SKM-1 (cell line): ENCODE data around the gene NES.

Experiments used
- DNase-seq: peaks from one replicate; lab custom pipeline; 2025; ENCODE audit not compliant: unreplicated experiment; lab: John Stamatoyannopoulos, UW

NES gene

GRCh38 chr1:156704166-156704711 is 27.0 kb upstream of the NES start:
- DNase-seq = no peak

- no peak for DNase-seq
These were observed 26.5 kb upstream of the NES start for GRCh38 chr1:156703741-156704140.

- DNase-seq = no peak
These were observed 26.1 kb upstream of the NES start for GRCh38 chr1:156703336-156703735.

GRCh38 chr1:156700736-156701531 is 23.7 kb upstream of the NES start:
- DNase-seq = no peak

DNA sequence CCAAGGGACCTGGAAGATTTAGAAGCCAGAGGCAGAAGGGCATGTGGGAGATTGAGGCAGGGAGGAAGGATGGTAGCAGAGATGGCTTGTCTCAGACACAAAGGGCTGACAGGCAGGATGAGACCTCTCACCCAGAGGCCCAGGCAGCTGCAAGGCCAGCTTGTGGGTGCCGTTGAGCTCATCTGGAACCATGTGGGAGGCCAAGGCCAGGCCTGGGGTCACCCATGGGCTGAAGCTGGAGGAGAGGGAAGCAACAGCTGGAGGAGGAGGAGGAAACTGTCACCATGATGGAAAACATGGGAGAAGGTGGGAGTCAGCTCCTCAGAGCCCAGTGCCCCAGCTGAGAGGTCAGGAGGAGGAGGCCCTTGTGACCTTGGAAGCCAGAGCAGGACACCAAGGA is 21.8 kb upstream of the NES start:
- no peak for DNase-seq

DNA sequence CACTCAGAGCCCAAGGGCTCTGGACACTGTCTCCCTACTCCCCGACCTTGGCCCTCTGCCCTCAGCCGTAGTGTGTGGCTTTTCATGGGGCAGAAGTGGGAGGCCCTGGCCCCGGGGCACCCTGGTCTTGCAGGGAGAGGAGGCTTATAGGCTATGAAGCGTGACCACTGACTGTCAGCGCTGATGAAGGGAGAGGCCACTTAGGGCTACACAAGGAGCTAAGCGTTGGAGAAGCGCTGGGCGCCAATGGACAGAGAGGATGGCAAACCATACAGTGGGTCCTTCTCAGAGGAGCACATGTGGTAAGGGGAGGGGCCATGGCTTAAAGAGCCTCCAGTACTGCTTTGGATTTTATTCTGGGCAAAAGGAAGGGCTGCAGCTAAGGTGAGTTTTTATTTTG is 20.3 kb upstream of the NES start:
- no peak for DNase-seq

DNA sequence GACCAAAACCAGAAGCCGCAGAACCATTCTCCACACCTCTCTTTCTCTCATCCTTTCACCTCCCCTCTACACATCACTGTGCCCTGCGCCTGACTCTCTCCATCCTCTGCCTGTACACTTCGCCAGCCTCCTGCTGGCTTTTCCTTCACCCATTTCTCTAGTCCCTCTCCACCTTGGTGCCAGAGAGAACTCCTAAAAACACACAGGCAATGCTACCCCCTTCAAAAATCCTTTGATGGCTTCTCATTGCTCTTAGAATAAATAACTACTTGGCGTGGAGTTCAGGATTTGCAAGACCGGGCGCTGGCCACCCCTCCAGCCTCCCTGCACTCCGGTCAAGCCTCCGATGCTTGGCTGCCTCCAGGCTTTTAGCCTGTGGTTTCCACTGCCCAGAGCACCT is 19.5 kb upstream of the NES start:
- DNase-seq = no peak

DNA sequence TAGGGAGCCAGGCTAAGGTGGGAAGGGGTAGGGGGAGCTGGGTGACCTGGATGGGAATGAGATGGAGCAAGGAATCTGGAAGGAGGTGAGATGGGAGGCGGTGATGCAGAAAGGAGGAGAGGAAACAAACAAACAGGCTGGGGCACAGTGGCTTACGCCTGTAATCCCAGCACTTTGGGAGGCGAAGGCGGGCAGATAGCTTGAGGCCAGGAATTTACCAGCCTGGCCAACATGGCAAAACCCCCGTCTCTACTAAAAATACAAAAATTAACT is 17.4 kb upstream of the NES start:
- no peak for DNase-seq

DNA sequence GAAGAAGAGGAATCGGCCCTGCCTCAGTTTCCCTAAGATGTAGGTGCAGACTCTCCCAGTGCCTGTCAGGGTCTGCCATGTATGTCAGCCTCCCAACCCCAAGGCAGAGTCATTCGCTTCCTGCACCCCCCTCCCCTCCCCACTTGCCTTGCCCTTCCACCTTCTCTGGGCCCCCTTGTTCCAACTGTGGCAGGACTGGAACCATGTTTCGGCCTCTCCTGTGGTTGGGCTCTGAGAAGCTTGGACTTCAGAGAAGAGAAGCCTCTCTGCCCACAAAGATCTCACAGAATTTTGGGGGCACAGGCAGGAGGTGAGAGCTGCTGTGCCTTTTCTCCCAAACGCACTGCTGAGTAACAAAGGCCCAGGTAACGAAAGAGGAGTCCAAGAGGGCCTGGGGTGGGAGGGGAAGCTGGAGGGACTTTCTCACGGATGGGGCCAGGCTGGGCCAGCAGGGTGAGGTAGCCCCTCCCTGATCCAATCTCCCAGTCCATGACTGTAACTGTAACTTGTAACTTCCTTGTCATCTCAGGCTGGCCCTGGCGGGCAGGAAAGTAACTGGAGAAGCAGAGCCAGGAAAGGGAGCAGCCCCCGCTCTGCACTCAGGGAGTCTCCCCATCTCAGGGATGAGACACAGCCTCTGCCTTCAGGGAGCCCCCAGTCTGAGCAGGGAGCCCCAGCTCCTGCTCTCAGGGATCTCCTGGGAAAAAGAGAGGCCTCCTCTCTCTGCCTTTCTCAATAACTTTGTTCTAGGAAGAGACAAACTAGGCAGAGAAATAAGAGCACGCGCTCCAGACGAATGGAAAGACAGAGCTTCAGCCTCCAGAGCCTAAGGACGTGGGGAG is 16.9 kb upstream of the NES start:
- no peak for DNase-seq

GRCh38 chr1:156692925-156693847 is 16.0 kb upstream of the NES start:
- no peak for DNase-seq

- DNase-seq = no peak
These were observed 15.3 kb upstream of the NES start for GRCh38 chr1:156692441-156692924.

DNA sequence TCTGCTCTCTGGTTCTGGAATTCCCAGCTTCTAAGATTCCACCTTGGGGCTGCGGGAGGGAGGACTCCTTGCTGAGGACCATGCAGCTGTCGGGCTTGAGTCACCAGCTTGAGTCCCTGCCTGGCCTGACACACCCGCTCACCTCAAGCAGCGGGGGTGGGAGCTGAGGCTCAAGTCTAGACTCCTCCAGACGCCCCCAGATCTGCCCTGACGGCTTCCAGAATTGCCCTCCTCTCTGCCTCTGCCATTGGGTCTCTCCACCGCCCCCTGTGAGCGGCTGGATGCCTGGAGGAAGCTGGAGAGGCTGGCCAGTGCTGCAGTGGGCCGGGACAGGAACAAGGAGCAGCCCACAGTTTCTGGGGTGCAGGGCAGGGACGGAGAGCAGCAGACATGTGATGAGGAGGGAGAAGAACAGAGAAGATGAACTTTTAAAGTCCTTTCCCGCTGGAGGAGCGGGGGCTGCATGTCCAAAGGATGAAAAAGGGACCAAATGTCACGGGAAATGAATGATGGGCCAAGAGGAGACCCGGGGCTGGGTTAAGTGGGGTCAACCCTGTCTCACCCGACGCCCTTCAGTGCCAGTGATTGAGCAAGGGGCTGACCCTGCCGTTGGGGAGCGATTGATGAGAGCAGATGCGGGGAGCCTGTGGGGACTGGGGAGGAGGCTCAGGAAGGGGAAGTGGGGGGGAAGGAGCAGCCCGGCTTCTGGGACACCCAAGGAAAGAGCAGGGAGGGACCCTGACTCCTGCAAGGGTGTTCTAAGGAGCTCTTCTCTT is 14.6 kb upstream of the NES start:
- DNase-seq = no peak

DNA sequence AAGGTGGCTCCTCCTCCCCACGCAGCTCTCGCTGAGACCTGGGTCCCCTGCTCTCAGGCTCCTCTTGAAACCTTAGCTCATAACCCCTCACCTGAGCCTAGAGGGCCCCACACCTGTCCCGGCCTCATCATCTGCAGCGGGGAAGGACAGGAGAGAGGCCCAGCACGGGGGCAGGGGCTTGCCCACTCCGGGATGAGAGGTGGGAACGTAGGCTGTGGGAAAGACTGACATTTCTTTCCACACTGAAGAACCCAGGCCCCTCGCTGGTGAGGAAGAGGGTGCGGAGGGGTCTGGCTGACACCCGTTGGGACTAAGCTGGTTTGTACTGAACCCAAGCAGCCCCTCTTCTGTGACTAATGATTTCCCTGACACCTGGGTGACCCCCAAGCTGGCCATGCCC is 14.0 kb upstream of the NES start:
- DNase-seq = no peak

GRCh38 chr1:156690675-156691036 is 13.4 kb upstream of the NES start:
- no peak for DNase-seq

- DNase-seq = no peak
These were observed 12.9 kb upstream of the NES start for GRCh38 chr1:156689953-156690674.

GRCh38 chr1:156689035-156689952 is 12.1 kb upstream of the NES start:
- peak; percentile 91 for DNase-seq

DNA sequence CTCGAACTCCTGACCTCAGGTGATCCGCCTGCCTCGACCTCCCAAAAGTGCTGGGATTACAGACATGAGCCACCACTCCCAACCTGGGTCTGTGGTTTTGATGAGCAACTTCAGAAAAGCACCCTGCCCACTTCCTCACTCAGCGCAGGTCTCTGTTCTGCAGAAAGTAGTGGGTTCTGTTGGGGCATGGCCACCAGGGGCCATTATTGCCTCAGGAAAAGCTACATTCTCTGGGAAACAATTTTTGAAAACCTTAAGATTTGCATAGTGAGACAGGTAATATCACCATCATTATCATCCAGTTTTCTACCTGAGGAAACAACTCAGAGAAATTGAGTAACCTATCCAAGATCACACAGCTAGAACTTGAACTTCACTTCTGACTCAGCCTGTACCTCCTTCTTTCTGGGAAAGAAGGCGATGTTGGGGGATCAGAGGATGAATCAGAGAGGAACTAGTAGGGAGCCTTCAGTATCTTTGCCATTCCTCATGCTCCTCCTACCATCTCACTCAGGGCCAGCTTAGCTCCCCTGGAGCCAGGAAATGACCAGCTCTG is 7.1 kb upstream of the NES start:
- DNase-seq = no peak

DNA sequence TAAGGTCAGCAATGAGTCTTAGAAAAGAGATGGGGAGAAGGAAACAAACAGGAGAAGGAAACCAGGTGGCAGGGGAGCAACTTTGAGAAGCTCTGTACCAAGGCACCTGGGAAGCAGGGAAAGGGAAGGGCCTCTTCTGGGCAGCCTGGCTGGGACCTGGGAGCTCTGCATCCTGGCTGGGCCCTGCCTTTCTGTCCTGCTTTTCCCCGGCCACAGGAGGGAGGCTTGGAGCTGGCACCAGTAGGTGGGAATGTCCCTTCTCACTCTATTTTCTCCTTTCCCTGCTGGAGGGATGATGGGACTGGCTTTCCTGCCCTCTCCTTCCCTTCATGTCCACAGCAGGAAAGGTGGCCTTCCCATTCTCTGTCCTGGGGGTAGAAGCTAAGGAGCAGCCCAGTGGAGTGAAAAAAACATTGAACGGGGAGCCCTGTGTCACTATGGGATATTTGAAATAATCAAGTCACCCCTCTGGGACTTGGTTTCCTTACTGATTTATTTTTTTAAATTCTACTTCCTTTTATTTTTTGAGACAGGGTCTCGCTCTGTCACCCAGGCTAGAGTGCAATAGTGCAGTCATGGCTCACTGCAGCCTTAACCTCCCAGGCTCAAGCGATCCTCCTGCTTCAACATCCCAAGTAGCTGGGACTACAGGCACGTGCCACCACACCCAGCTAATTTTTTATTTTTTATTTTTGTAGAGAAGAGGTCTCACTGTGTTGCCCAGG is 5.1 kb upstream of the NES start:
- DNase-seq = no peak
